DND-41 (cell line): ENCODE data around the gene MCTP2.

Source experiments
- CTCF ChIP-seq: IDR thresholded peaks from 2 replicates; pipeline ENCODE4 v1.5.1; 2012; ENCODE audit warnings: borderline replicate concordance, low read length, moderate library complexity, mild to moderate bottlenecking; ENCODE audit not compliant: poor library complexity, severe bottlenecking; ENCODE audit errors: extremely low read depth
- EZH2 ChIP-seq: IDR thresholded peaks from 3 replicates; pipeline ENCODE4 v1.6.1; 2012; ENCODE audit warnings: borderline replicate concordance, low read depth, mild to moderate bottlenecking, moderate library complexity, low read length, inconsistent platforms; ENCODE audit not compliant: severe bottlenecking

GRCh38 chr15:94236608-94237007 is 5.2 kb downstream of the MCTP2 start:
- TF ChIP-seq CTCF (no peak), EZH2 (no peak)
